HCT116 (cell line): ENCODE measurements around the gene WAC.

Experiments
- CEBPB ChIP-seq: IDR thresholded peaks from 2 replicates; pipeline ENCODE4 v1.6.1; 2012; ENCODE audit warnings: low read depth
- CTCF ChIP-seq, 3 experiments: fragments of 200-600 bp in 1 of 3; sonication (generic) in 1 of 3; IDR thresholded peaks in 2 of 3; conservative IDR thresholded peaks in 1 of 3; 2 replicates each; pipeline ENCODE4 v1.5.1; 2012 to 2017; ENCODE audit warnings: low read depth in 2 of 3, low read length in 2 of 3, antibody characterized with exemption in 1 of 3, borderline replicate concordance in 1 of 3, control low read depth in 1 of 3, mild to moderate bottlenecking in 1 of 3, mixed read lengths in 1 of 3, mixed run types in 1 of 3, moderate library complexity in 1 of 3; ENCODE audit not compliant: insufficient read depth in 1 of 3
- EGR1 ChIP-seq: IDR thresholded peaks from 2 replicates; pipeline ENCODE4 v1.6.1; 2012; ENCODE audit warnings: low read depth
- EZH2 ChIP-seq: fragments of 200-600 bp; sonication (generic); IDR thresholded peaks from 2 replicates; pipeline ENCODE4 v1.6.1; 2017; ENCODE audit warnings: antibody characterized with exemption, mixed run types
- EZH2phosphoT487 ChIP-seq: fragments of 200-600 bp; IDR thresholded peaks from 2 replicates; pipeline ENCODE4 v1.6.1; 2018; ENCODE audit warnings: antibody characterized with exemption, borderline replicate concordance
- POLR2A ChIP-seq: IDR thresholded peaks from 2 replicates; pipeline ENCODE4 v1.7.0; 2011; ENCODE audit warnings: borderline replicate concordance; ENCODE audit not compliant: insufficient read depth, insufficient read length; ENCODE audit errors: extremely low read depth
- REST ChIP-seq: IDR thresholded peaks from 2 replicates; pipeline ENCODE4 v1.6.1; 2012; ENCODE audit warnings: low read depth
- SIN3A ChIP-seq: IDR thresholded peaks from 2 replicates; pipeline ENCODE4 v1.6.1; 2012; ENCODE audit warnings: low read depth

GRCh38 chr10:28503114-28503513 lies 29.8 kb upstream of the WAC start:
- TF ChIP-seq CTCF (IDR thresholded peaks at IDR 0.05 in 2 of 3, conservative IDR thresholded peaks at IDR 0.05 in 1 of 3; ENCODE audit: borderline replicate concordance in 1 of 3, insufficient read depth in 1 of 3, low read depth in 2 of 3, low read length in 2 of 3) (peak in 2 of 3 experiments; percentile 34 to 51; a peak in 4 of 6 replicates), SIN3A (no peak), EZH2 (no peak), POLR2A (no peak), EGR1 (no peak), REST (no peak), CEBPB (no peak), EZH2phosphoT487 (no peak)
